CD4-positive, alpha-beta T cell (primary cell): Measurements from ENCODE around the gene LRP1B. TPM values are rescaled to one million over a fixed set of nuclear protein-coding genes. Genes with fewer than 3 reads are reported as not detected.
"Not testable (repeated sequence)": the region's sequence is repeated elsewhere in the genome, so short reads cannot be mapped to it uniquely, and the experiment has no call there.

ENCODE experiments used
- ATAC-seq: fragments of 200-7000 bp; cut with Tn5 transposase; one replicate; pipeline ENCODE4 v1.10.0; 2022; ENCODE audit warnings: mild to moderate bottlenecking; ENCODE audit not compliant: poor library complexity
- CTCF ChIA-PET: fragments of 350-600 bp; sonication (Branson Sonifier 250); formaldehyde crosslinking; loops from one replicate; lab custom pipeline; 2021; ENCODE audit warnings: antibody characterized with exemption, inconsistent platforms; lab: Charles Lee
- POLR2A ChIA-PET: fragments of 350-600 bp; sonication (Branson Sonifier 250); formaldehyde crosslinking; loops from one replicate; lab custom pipeline; 2021; ENCODE audit warnings: antibody characterized with exemption, inconsistent platforms; lab: Charles Lee
- DNase-seq, 14 experiments: peaks; one replicate each; pipeline ENCODE4 v3.0.0-alpha.2; 2013 to 2020; ENCODE audit warnings: mixed read lengths in 2 of 14
- H3K27ac ChIP-seq, 2 donors: one replicate each; pipeline versions ENCODE4 v1.5.1 to v1.7.0; 2013; ENCODE audit warnings: low read length in 2 of 2, low read depth in 1 of 2, mild to moderate bottlenecking in 1 of 2
- H3K27me3 ChIP-seq, 2 experiments: 1 replicate in 1 of 2; 2 replicates in 1 of 2; pipeline versions ENCODE4 v1.6.1 to v1.7.0; 2013; ENCODE audit warnings: low read length in 2 of 2, control low read depth in 1 of 2, mild to moderate bottlenecking in 1 of 2, moderate library complexity in 1 of 2; ENCODE audit not compliant: insufficient read depth in 2 of 2, control insufficient read depth in 1 of 2
- H3K36me3 ChIP-seq: one replicate; pipeline ENCODE4 v1.6.1; 2013; ENCODE audit warnings: low read length, control low read depth; ENCODE audit not compliant: insufficient read depth
- H3K4me1 ChIP-seq: one replicate; pipeline ENCODE4 v1.6.1; 2013; ENCODE audit warnings: low read length, control low read depth; ENCODE audit not compliant: insufficient read depth
- H3K4me3 ChIP-seq: one replicate; pipeline ENCODE4 v1.5.1; 2013; ENCODE audit warnings: mild to moderate bottlenecking, low read length, moderate library complexity
- H3K9me3 ChIP-seq, 2 experiments: 1 replicate in 1 of 2; 2 replicates in 1 of 2; pipeline versions ENCODE4 v1.6.1 to v1.7.0; 2013; ENCODE audit warnings: low read length in 2 of 2, mild to moderate bottlenecking in 2 of 2, control low read depth in 1 of 2, moderate library complexity in 1 of 2; ENCODE audit not compliant: control insufficient read depth in 1 of 2, insufficient read depth in 1 of 2
- H3K27ac Mint-ChIP-seq: one replicate; pipeline ENCODE4 v1.8.0; 2020; ENCODE audit warnings: mixed read lengths
- H3K27me3 Mint-ChIP-seq: one replicate; pipeline ENCODE4 v1.8.0; 2021; ENCODE audit warnings: mixed read lengths
- H3K36me3 Mint-ChIP-seq: one replicate; pipeline ENCODE4 v1.8.0; 2021; ENCODE audit warnings: low read depth, mixed read lengths
- H3K4me1 Mint-ChIP-seq: one replicate; pipeline ENCODE4 v1.8.0; 2021; ENCODE audit warnings: low read depth, mixed read lengths
- H3K4me3 Mint-ChIP-seq: one replicate; pipeline ENCODE4 v1.8.0; 2020; ENCODE audit warnings: mild to moderate bottlenecking, mixed read lengths
- H3K9me3 Mint-ChIP-seq: one replicate; pipeline ENCODE4 v1.8.0; 2020; ENCODE audit warnings: mixed read lengths
- intact Hi-C, 2 experiments: fragments of 100-400 bp; cut with DNase I in 1 of 2; cut with micrococcal nuclease in 1 of 2; formaldehyde crosslinking; loops; one replicate each; pipeline versions ENCODE4 v1.15.1 to v1.9.0; 2023 to 2025; cut with DNase I, micrococcal nuclease
- total RNA-seq, 174 experiments: library from RNA in 2 of 174; stranded (reverse) in 2 of 174; gene quantifications; one replicate each; pipeline ENCODE4 v1.2.3 and lab custom pipeline; 2021 to 2026
- TF ChIP-seq, protein P1 (sequence below): fragments of 200-600 bp; IDR thresholded peaks from one replicate; pipeline ENCODE4 v1.8.0; 2022; ENCODE audit warnings: antibody characterized with exemption, mild to moderate bottlenecking

Gene LRP1B
- total RNA-seq, 2 experiments from 2014 or later, result not detected

DNA sequence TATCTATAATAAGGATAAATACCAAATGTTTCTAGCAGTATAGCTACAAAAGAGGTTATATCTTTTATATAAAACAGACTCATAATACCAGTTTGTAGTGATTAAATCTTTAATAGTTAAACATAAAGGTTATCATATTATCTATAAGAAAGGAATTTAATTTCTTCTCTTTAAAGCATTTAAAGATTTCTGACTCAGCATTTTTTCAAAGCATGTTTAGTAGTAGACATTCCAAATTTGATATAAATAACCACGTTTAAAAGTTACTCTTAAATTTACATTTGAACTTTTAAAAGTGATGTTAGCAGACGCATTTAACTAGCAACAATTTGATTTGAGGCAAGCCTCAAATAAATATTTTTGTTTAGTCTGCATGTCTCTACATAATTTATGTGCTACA is 1842.6 kb downstream of the LRP1B start:
- H3K27ac ChIP-seq, result no peak overlapping the region
- Mint-ChIP-seq H3K27ac (no peak overlapping the region), H3K27me3 (no peaks in the 10 kb centered on the region), H3K4me3 (no peak overlapping the region), H3K9me3 (peaks cover 6% of the 10 kb centered on the region), H3K36me3 (no peaks in the 10 kb centered on the region), H3K4me1 (no peaks in the 10 kb centered on the region)
- ChIA-PET POLR2A (no interaction called here), CTCF (no interaction called here)
- H3K4me1 ChIP-seq, result no peaks in the 10 kb centered on the region
- TF ChIP-seq, protein P1, sequence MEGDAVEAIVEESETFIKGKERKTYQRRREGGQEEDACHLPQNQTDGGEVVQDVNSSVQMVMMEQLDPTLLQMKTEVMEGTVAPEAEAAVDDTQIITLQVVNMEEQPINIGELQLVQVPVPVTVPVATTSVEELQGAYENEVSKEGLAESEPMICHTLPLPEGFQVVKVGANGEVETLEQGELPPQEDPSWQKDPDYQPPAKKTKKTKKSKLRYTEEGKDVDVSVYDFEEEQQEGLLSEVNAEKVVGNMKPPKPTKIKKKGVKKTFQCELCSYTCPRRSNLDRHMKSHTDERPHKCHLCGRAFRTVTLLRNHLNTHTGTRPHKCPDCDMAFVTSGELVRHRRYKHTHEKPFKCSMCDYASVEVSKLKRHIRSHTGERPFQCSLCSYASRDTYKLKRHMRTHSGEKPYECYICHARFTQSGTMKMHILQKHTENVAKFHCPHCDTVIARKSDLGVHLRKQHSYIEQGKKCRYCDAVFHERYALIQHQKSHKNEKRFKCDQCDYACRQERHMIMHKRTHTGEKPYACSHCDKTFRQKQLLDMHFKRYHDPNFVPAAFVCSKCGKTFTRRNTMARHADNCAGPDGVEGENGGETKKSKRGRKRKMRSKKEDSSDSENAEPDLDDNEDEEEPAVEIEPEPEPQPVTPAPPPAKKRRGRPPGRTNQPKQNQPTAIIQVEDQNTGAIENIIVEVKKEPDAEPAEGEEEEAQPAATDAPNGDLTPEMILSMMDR, result no peak
- no peaks in the 10 kb centered on the region for H3K27me3 ChIP-seq
- intact Hi-C loops, result no loop called here
- DNase-seq (no peak), ATAC-seq (no peak)
- no peaks in the 10 kb centered on the region for H3K9me3 ChIP-seq
- H3K4me3 ChIP-seq, result no peak overlapping the region
- no peaks in the 10 kb centered on the region for H3K36me3 ChIP-seq

DNA sequence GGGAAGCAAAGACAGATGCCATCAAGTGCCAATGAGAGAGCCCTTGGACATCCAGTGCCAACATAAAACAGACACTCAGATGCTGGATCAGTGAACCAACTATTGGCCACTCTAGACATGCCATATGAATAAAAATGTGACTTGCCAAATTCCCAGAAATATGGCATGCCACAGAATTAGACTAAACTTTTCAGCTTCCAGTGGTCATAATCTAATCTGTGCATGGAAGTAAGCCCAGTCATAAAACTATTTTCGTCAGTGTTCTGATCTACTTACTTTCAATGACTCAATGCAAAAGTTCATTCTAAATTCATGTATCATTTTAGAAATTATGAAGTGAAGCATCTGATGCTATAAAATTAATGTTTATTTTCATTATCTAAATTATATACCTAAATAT is 1844.4 kb downstream of the LRP1B start:
- TF ChIP-seq, protein P1, result no peak
- ATAC-seq (no peak), DNase-seq (no peak)
- no peak overlapping the region for H3K4me3 Mint-ChIP-seq
- Histone ChIP-seq H3K4me3 (no peak overlapping the region), H3K9me3 (no peaks in the 10 kb centered on the region), H3K36me3 (no peaks in the 10 kb centered on the region), H3K27ac (no peak overlapping the region), H3K4me1 (no peaks in the 10 kb centered on the region), H3K27me3 (no peaks in the 10 kb centered on the region)
- H3K9me3 Mint-ChIP-seq, result peaks cover 4% of the 10 kb centered on the region
- no peaks in the 10 kb centered on the region for H3K4me1 Mint-ChIP-seq
- CTCF ChIA-PET, result no interaction called here
- POLR2A ChIA-PET, result no interaction called here
- intact Hi-C loops, result no loop called here
- no peaks in the 10 kb centered on the region for H3K36me3 Mint-ChIP-seq
- no peak overlapping the region for H3K27ac Mint-ChIP-seq
- no peaks in the 10 kb centered on the region for H3K27me3 Mint-ChIP-seq

DNA sequence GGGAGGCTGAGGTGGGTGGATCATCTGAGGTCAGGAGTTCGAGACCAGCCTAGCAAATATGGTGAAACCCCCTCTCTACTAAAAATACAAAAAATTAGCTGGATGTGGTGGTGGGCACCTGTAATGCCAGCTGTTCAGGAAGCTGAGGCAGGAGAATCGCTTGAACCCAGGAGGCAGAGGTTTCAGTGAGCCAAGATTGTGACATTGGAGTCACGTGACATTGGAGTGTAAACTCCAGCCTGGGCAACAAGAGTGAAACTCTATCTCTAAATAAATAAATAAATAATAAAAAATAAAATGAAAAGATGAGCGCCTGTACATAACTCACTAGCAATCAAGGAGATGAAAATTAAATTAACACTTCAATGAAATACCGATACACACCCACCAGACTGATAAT is 1853.5 kb downstream of the LRP1B start:
- DNase-seq, H3K4me1 Mint-ChIP-seq, ATAC-seq, H3K4me3 ChIP-seq, H3K27ac ChIP-seq, CTCF ChIA-PET, intact Hi-C loops, POLR2A ChIA-PET, H3K27me3 Mint-ChIP-seq, H3K27ac Mint-ChIP-seq, H3K27me3 ChIP-seq, H3K4me3 Mint-ChIP-seq, H3K4me1 ChIP-seq, H3K36me3 ChIP-seq, H3K36me3 Mint-ChIP-seq: not testable (repeated sequence)
- peaks cover 0 to 11% of the 10 kb centered on the region in 2 experiments for H3K9me3 ChIP-seq
- peaks cover 10% of the 10 kb centered on the region for H3K9me3 Mint-ChIP-seq

DNA sequence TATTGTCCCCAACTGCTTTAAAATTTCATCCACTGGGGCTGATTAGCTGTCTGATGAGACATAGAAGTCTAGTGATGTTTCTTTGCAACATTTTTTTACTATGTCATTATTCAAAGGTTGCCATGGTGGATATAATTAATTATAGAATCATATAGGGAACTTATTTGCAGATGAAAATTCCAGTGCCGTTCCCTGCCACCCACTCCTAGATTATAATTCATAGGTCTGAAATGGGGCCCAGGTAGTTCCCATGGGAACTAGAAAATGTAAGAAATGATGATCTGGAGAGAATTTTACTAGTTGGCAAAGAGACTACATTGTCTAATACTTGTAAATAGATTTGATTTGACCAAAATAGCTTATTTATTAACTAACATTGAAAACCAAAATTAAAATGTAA is 1854.2 kb downstream of the LRP1B start:
- POLR2A ChIA-PET, result no interaction called here
- Histone ChIP-seq H3K27me3 (no peaks in the 10 kb centered on the region), H3K4me1 (no peaks in the 10 kb centered on the region), H3K4me3 (no peak overlapping the region), H3K27ac (no peak overlapping the region), H3K9me3 (peaks cover 0 to 11% of the 10 kb centered on the region in 2 experiments), H3K36me3 (no peaks in the 10 kb centered on the region)
- Mint-ChIP-seq H3K36me3 (no peaks in the 10 kb centered on the region), H3K4me3 (no peak overlapping the region), H3K9me3 (peaks cover 10% of the 10 kb centered on the region), H3K27ac (no peak overlapping the region), H3K27me3 (no peaks in the 10 kb centered on the region), H3K4me1 (no peaks in the 10 kb centered on the region)
- TF ChIP-seq, protein P1, result no peak
- CTCF ChIA-PET, result no interaction called here
- ATAC-seq (no peak), DNase-seq (no peak)
- intact Hi-C loops, result no loop called here
